ENCODE results near the gene RGS17.

- TF ChIP-seq POLR2A (IDR thresholded peaks at IDR 0.05; ENCODE audit: low read depth) = no peak
- TF ChIP-seq, protein P1, sequence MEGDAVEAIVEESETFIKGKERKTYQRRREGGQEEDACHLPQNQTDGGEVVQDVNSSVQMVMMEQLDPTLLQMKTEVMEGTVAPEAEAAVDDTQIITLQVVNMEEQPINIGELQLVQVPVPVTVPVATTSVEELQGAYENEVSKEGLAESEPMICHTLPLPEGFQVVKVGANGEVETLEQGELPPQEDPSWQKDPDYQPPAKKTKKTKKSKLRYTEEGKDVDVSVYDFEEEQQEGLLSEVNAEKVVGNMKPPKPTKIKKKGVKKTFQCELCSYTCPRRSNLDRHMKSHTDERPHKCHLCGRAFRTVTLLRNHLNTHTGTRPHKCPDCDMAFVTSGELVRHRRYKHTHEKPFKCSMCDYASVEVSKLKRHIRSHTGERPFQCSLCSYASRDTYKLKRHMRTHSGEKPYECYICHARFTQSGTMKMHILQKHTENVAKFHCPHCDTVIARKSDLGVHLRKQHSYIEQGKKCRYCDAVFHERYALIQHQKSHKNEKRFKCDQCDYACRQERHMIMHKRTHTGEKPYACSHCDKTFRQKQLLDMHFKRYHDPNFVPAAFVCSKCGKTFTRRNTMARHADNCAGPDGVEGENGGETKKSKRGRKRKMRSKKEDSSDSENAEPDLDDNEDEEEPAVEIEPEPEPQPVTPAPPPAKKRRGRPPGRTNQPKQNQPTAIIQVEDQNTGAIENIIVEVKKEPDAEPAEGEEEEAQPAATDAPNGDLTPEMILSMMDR (IDR thresholded peaks at IDR 0.05) = no peak
Measured at GRCh38 chr6:152993847-152994246, 137.2 kb downstream of the RGS17 start.

All from esophagus muscularis mucosa (tissue), 3 donors.